PC-9 (cell line): ENCODE measurements around the gene ENG. TPM values are rescaled to one million over a fixed set of nuclear protein-coding genes. Genes with fewer than 3 reads are reported as not detected.

Experiments
- BruUV-seq: library from RNA; stranded (reverse); fragments of 400-500 nt; replicated peaks from 2 replicates; lab custom pipeline; 2021; lab: Mats Ljungman, UMichigan
- CTCF ChIA-PET: fragments of 300-600 bp; sonication (Branson Sonifier 250); formaldehyde crosslinking; loops from one replicate; lab custom pipeline; 2022; ENCODE audit warnings: antibody characterized with exemption; lab: Charles Lee
- POLR2A ChIA-PET: fragments of 300-600 bp; sonication (Branson Sonifier 250); formaldehyde crosslinking; loops from one replicate; lab custom pipeline; 2022; ENCODE audit warnings: antibody characterized with exemption; ENCODE audit not compliant: unreplicated experiment; lab: Charles Lee
- DNase-seq, 2 experiments: peaks; one replicate each; pipeline versions ENCODE4 v3.0.0 to v3.0.0-alpha.2; 2015 to 2022; ENCODE audit warnings: mixed read lengths in 1 of 2
- H2AFZ ChIP-seq: fragments of 200-600 bp; sonication (generic); 2 replicates; pipeline ENCODE4 v1.8.1; 2017; ENCODE audit warnings: antibody characterized with exemption
- H3F3A ChIP-seq: fragments of 200-600 bp; sonication (generic); 2 replicates; pipeline ENCODE4 v1.8.1; 2017; ENCODE audit warnings: antibody characterized with exemption, mild to moderate bottlenecking, low read depth; ENCODE audit not compliant: insufficient read depth
- H3K27ac ChIP-seq: fragments of 200-600 bp; sonication (generic); 2 replicates; pipeline ENCODE4 v1.6.1; 2016; ENCODE audit warnings: mixed run types
- H3K27me3 ChIP-seq: fragments of 200-600 bp; sonication (generic); 2 replicates; pipeline ENCODE4 v1.6.1; 2016; ENCODE audit warnings: low read depth, mixed run types; ENCODE audit not compliant: insufficient read depth
- H3K36me3 ChIP-seq: fragments of 200-600 bp; sonication (generic); 2 replicates; pipeline ENCODE4 v1.6.1; 2016; ENCODE audit warnings: low read depth, mixed run types
- H3K4me1 ChIP-seq: fragments of 200-600 bp; sonication (generic); replicated peaks from 2 replicates; pipeline ENCODE4 v1.6.1; 2016; ENCODE audit warnings: mixed run types; ENCODE audit not compliant: insufficient read depth
- H3K4me2 ChIP-seq: fragments of 200-600 bp; sonication (generic); 2 replicates; pipeline ENCODE4 v1.6.1; 2017; ENCODE audit warnings: mixed run types
- H3K4me3 ChIP-seq: fragments of 200-600 bp; sonication (generic); 2 replicates; pipeline ENCODE4 v1.6.1; 2016; ENCODE audit warnings: mixed run types
- H3K79me2 ChIP-seq: fragments of 200-600 bp; sonication (generic); 2 replicates; pipeline ENCODE4 v1.6.1; 2017; ENCODE audit warnings: low read depth, mixed run types
- H3K9me2 ChIP-seq: fragments of 200-600 bp; sonication (generic); 2 replicates; pipeline ENCODE4 v1.8.1; 2017; ENCODE audit warnings: mild to moderate bottlenecking; ENCODE audit not compliant: insufficient read depth
- H3K9me3 ChIP-seq: fragments of 200-600 bp; sonication (generic); 2 replicates; pipeline ENCODE4 v1.8.1; 2016; ENCODE audit warnings: low read depth; ENCODE audit not compliant: insufficient read depth
- H4K20me1 ChIP-seq: fragments of 200-600 bp; sonication (generic); 2 replicates; pipeline ENCODE4 v1.8.1; 2017; ENCODE audit not compliant: insufficient read depth
- CTCF ChIP-seq: fragments of 200-600 bp; sonication (generic); conservative IDR thresholded peaks from 2 replicates; pipeline ENCODE4 v1.6.1; 2017; ENCODE audit warnings: mixed run types, antibody characterized with exemption, mild to moderate bottlenecking, moderate library complexity
- EZH2 ChIP-seq: fragments of 200-600 bp; sonication (generic); IDR thresholded peaks from 2 replicates; pipeline ENCODE4 v1.8.0; 2017; ENCODE audit warnings: antibody characterized with exemption, low read depth
- intact Hi-C: fragments of 100-400 bp; cut with micrococcal nuclease; formaldehyde crosslinking; loops from one replicate; pipeline ENCODE4 v1.10.0; 2022; ENCODE audit not compliant: unreplicated experiment
- total RNA-seq: library from RNA; stranded (reverse); gene quantifications from 2 replicates; pipeline ENCODE4 v1.2.3, GENCODE V29; 2021

Gene ENG
- total RNA-seq, 1 experiment from 2014 or later = 23.1 TPM

- no peaks in the 10 kb centered on the region for H3K79me2 ChIP-seq
- no peak overlapping the region for H2AFZ ChIP-seq
- no TSS peak for BruUV-seq
Observed at GRCh38 chr9:127776195-127776923, 78.1 kb downstream of the ENG start.

GRCh38 chr9:127773981-127774380, 80.5 kb downstream of the ENG start:
- Histone ChIP-seq H3K27ac (no peak overlapping the region), H3K36me3 (no peaks in the 10 kb centered on the region), H3K4me2 (no peak overlapping the region), H3K79me2 (no peaks in the 10 kb centered on the region), H3K9me2 (no peaks in the 10 kb centered on the region), H3K4me1 (peaks cover 7% of the 10 kb centered on the region), H3K9me3 (no peaks in the 10 kb centered on the region), H3F3A (peaks cover 14% of the 10 kb centered on the region; the same call in 1 of the 2 replicates), H2AFZ (no peak overlapping the region), H4K20me1 (no peaks in the 10 kb centered on the region), H3K27me3 (peaks cover 8% of the 10 kb centered on the region; the same call in 1 of the 2 replicates), H3K4me3 (no peak overlapping the region)
- no TSS peak for BruUV-seq
- intact Hi-C loops = no loop called here
- DNase-seq = no peak
- ChIA-PET CTCF (no interaction called here), POLR2A (no interaction called here)
- TF ChIP-seq EZH2 (no peak), CTCF (no peak)

More at GRCh38 chr9:127776195-127776923, 78.1 kb downstream of the ENG start:
- Histone ChIP-seq H4K20me1 (no peaks in the 10 kb centered on the region), H3K4me2 (no peak overlapping the region), H3K27me3 (peaks cover 8% of the 10 kb centered on the region; the same call in 1 of the 2 replicates), H3K36me3 (no peaks in the 10 kb centered on the region), H3K4me3 (no peak overlapping the region), H3K9me2 (no peaks in the 10 kb centered on the region), H3K27ac (no peak overlapping the region), H3F3A (peaks cover 19% of the 10 kb centered on the region; the same call in 1 of the 2 replicates), H3K4me1 (no peaks in the 10 kb centered on the region; the same call in 1 of the 2 replicates), H3K9me3 (no peaks in the 10 kb centered on the region)
- TF ChIP-seq EZH2 = no peak
- TF ChIP-seq CTCF = no peak
- intact Hi-C loops = no loop called here
- ChIA-PET POLR2A (no interaction called here), CTCF (no interaction called here)
- no peak for DNase-seq

- no peak overlapping the region for H3K4me2 ChIP-seq
- CTCF ChIA-PET = no interaction called here
- peaks cover 8% of the 10 kb centered on the region; the same call in 1 of the 2 replicates for H3K27me3 ChIP-seq
- POLR2A ChIA-PET = no interaction called here
- H3K4me3 ChIP-seq = no peak overlapping the region
- no peaks in the 10 kb centered on the region for H3K36me3 ChIP-seq
- no TSS peak for BruUV-seq
- H4K20me1 ChIP-seq = no peaks in the 10 kb centered on the region
- peaks cover 7% of the 10 kb centered on the region for H3K4me1 ChIP-seq
- DNase-seq = no peak
- H3K9me3 ChIP-seq = no peaks in the 10 kb centered on the region
- H3F3A ChIP-seq = peaks cover 14% of the 10 kb centered on the region; the same call in 1 of the 2 replicates
- H3K27ac ChIP-seq = no peak overlapping the region
- TF ChIP-seq CTCF = no peak
- TF ChIP-seq EZH2 = no peak
- H3K79me2 ChIP-seq = no peaks in the 10 kb centered on the region
- intact Hi-C loops = no loop called here
- H2AFZ ChIP-seq = no peak overlapping the region
- no peaks in the 10 kb centered on the region for H3K9me2 ChIP-seq
Observed at GRCh38 chr9:127773272-127773671, 81.2 kb downstream of the ENG start.
